K562 (cell line): Measurements from ENCODE around the gene OR2J3. TPM values are rescaled to one million over a fixed set of nuclear protein-coding genes. Genes with fewer than 3 reads are reported as not detected.

ENCODE experiments used
- ATAC-seq: fragments of 200-7000 bp; cut with Tn5 transposase; 3 replicates; pipeline ENCODE4 v1.9.1; 2020; ENCODE audit warnings: moderate library complexity
- BruUV-seq: library from RNA; stranded (reverse); fragments of 400-500 nt; replicated peaks from 2 replicates; lab custom pipeline; 2021; lab: Mats Ljungman, UMichigan
- CTCF ChIA-PET: fragments of 300-600 bp; formaldehyde crosslinking; extraction: SDS; loops from one replicate; lab custom pipeline; 2021; ENCODE audit warnings: low intra/inter-chr PET ratio; lab: Yijun Ruan, JAX
- POLR2A ChIA-PET: fragments of 300-600, 350-650 bp; sonication (Branson Sonifier 250); formaldehyde crosslinking; extraction: SDS; loops from one replicate; lab custom pipeline; 2021; ENCODE audit warnings: antibody characterized with exemption, inconsistent platforms; lab: Yijun Ruan, JAX
- DNase-seq, 4 experiments: peaks; one replicate each; pipeline versions ENCODE4 v3.0.0 to v3.0.0-alpha.2; 2011 to 2018; ENCODE audit warnings: low spot score in 3 of 4, mixed read lengths in 3 of 4; ENCODE audit errors: extremely low read depth in 1 of 4
- FAIRE-seq: peaks from 2 replicates; lab custom pipeline; 2011; peaks lifted over from hg19 to GRCh38; lab: Jason Lieb, UNC
- H2AFZ ChIP-seq: 2 replicates; pipeline ENCODE4 v1.6.0; 2011; ENCODE audit warnings: low read depth, low read length, control low read depth, inconsistent platforms
- H3K27ac ChIP-seq: fragments of 200-600 bp; 3 replicates; pipeline ENCODE4 v1.8.0; 2011; ENCODE audit warnings: low read depth, mild to moderate bottlenecking, control low read depth, inconsistent platforms, low read length, moderate library complexity, mixed read lengths; ENCODE audit errors: extremely low read depth
- H3K27me3 ChIP-seq, 2 experiments: fragments of 300-600 bp in 1 of 2; 2 replicates in 1 of 2; 3 replicates in 1 of 2; pipeline versions ENCODE4 v1.6.0 to v1.8.0; 2011; ENCODE audit warnings: inconsistent platforms in 2 of 2, low read length in 2 of 2, mild to moderate bottlenecking in 1 of 2, mixed read lengths in 1 of 2, moderate library complexity in 1 of 2; ENCODE audit not compliant: control insufficient read depth in 2 of 2, insufficient read depth in 2 of 2
- H3K36me3 ChIP-seq: fragments of 300-600 bp; 3 replicates; pipeline ENCODE4 v1.8.0; 2011; ENCODE audit warnings: mild to moderate bottlenecking, low read length, inconsistent platforms; ENCODE audit not compliant: control insufficient read depth, insufficient read depth
- H3K4me1 ChIP-seq, 2 experiments: fragments of 200-600 bp in 1 of 2; replicated peaks in 1 of 2; 2 replicates in 1 of 2; 3 replicates in 1 of 2; pipeline versions ENCODE4 v1.5.1 to v1.8.0; 2011; ENCODE audit warnings: inconsistent platforms in 2 of 2, low read length in 2 of 2, mild to moderate bottlenecking in 1 of 2, mixed read lengths in 1 of 2, moderate library complexity in 1 of 2; ENCODE audit not compliant: control insufficient read depth in 2 of 2, insufficient read depth in 2 of 2
- H3K4me2 ChIP-seq: 2 replicates; pipeline ENCODE4 v1.6.1; 2011; ENCODE audit warnings: low read length, control low read depth, inconsistent platforms, mixed read lengths; ENCODE audit not compliant: insufficient read depth
- H3K4me3 ChIP-seq: fragments of 200-600 bp; sonication (generic), shearing (Covaris generic); 2 replicates; pipeline ENCODE4 v1.5.1; 2016; ENCODE audit warnings: control low read depth, inconsistent platforms
- H3K79me2 ChIP-seq: fragments of 200-600 bp; 3 replicates; pipeline ENCODE4 v1.8.0; 2011; ENCODE audit warnings: low read length, inconsistent platforms; ENCODE audit not compliant: control insufficient read depth, insufficient read depth
- H3K9ac ChIP-seq, 2 experiments: 2 replicates each; pipeline versions ENCODE4 v1.6.0 to v1.6.1; 2011; ENCODE audit warnings: low read depth in 2 of 2, low read length in 2 of 2, control low read depth in 1 of 2, inconsistent platforms in 1 of 2, mild to moderate bottlenecking in 1 of 2, mixed read lengths in 1 of 2; ENCODE audit not compliant: insufficient read depth in 1 of 2
- H3K9me1 ChIP-seq: one replicate; pipeline ENCODE4 v1.6.0; 2011; ENCODE audit warnings: inconsistent platforms, mild to moderate bottlenecking, low read length, moderate library complexity; ENCODE audit not compliant: control insufficient read depth, insufficient read depth
- H3K9me3 ChIP-seq: replicated peaks from 2 replicates; pipeline ENCODE4 v1.5.1; 2011; ENCODE audit warnings: low read depth, low read length, inconsistent platforms; ENCODE audit not compliant: control insufficient read depth, insufficient read depth
- H4K20me1 ChIP-seq: replicated peaks from 2 replicates; pipeline ENCODE4 v1.6.1; 2011; ENCODE audit warnings: low read length, inconsistent platforms, mixed read lengths; ENCODE audit not compliant: control insufficient read depth, insufficient read depth
- ILF3 ChIP-seq: fragments of 450-650 bp; IDR thresholded peaks from 2 replicates; pipeline ENCODE4 v1.6.1; 2018; ENCODE audit warnings: antibody characterized with exemption, mild to moderate bottlenecking, moderate library complexity, borderline replicate concordance
- JUNB ChIP-seq: fragments of 450-650 bp; formaldehyde crosslinking; conservative IDR thresholded peaks from 2 replicates; pipeline ENCODE4 v1.4.0; 2020; ENCODE audit warnings: mild to moderate bottlenecking
- MCM3 ChIP-seq: fragments of 450-650 bp; IDR thresholded peaks from 2 replicates; pipeline ENCODE4 v1.6.1; 2016
- MECOM ChIP-seq: fragments of 250-450 bp; sonication (Bioruptor Pico); IDR thresholded peaks from 2 replicates; pipeline ENCODE4 v1.8.0; 2022; ENCODE audit warnings: inconsistent platforms
- PRMT5 ChIP-seq: sonication (generic); formaldehyde crosslinking; IDR thresholded peaks from 2 replicates; pipeline ENCODE4 v1.5.0; 2020; ENCODE audit warnings: missing genetic modification reagents
- TCF7L2 ChIP-seq: fragments of 150-350 bp; IDR thresholded peaks from 2 replicates; pipeline ENCODE4 v1.6.1; 2016; ENCODE audit warnings: low read depth, mild to moderate bottlenecking, low read length, moderate library complexity
- THAP12 ChIP-seq: fragments of 250-450 bp; sonication (Bioruptor Pico); IDR thresholded peaks from 2 replicates; pipeline ENCODE4 v1.9.0; 2021; ENCODE audit warnings: mild to moderate bottlenecking, inconsistent platforms
- WHSC1 ChIP-seq: IDR thresholded peaks from one replicate; pipeline ENCODE4 v1.6.1; 2012; ENCODE audit warnings: low read length, control low read depth, inconsistent platforms
- ZFX ChIP-seq: sonication (generic); formaldehyde crosslinking; IDR thresholded peaks from 2 replicates; pipeline ENCODE4 v1.8.0; 2022; ENCODE audit warnings: mild to moderate bottlenecking, missing genetic modification reagents, moderate library complexity
- ZNF561 ChIP-seq: fragments of 450-650 bp; formaldehyde crosslinking; conservative IDR thresholded peaks from 2 replicates; pipeline ENCODE4 v1.4.0; 2020; ENCODE audit warnings: mild to moderate bottlenecking, moderate library complexity
- ZNF583 ChIP-seq: fragments of 250-450 bp; sonication (Bioruptor Pico); IDR thresholded peaks from 2 replicates; pipeline ENCODE4 v1.4.0; 2020
- WGBS: fragments of 100-300 bp; shearing (Covaris generic); methylation state at CpG from one replicate; pipeline ENCODE4 v1.1.6; 2016; ENCODE audit warnings: low coverage, mixed read lengths; ENCODE audit not compliant: insufficient coverage; ENCODE audit errors: missing lambda C conversion rate; 5-methylcytosine and 5-hydroxymethylcytosine counted together
- in situ Hi-C: fragments of 300-500 bp; cut with MboI; formaldehyde crosslinking; loops from 4 replicates; pipeline ENCODE4 v1.15.0; 2018; ENCODE audit warnings: inconsistent platforms, mixed read lengths
- intact Hi-C: fragments of 100-400 bp; cut with micrococcal nuclease; formaldehyde crosslinking; loops from 2 replicates; pipeline ENCODE4 v1.14.2; 2022
- polyA plus RNA-seq, 8 experiments: library from polyadenylated mRNA; depleted of rRNA in 4 of 8; stranded (reverse) in 5 of 8; unstranded in 3 of 8; fragments of >200 nt; fragmentation: Nextera tagmentation in 2 of 8; fragmentation: Illumina TruSeq in 1 of 8; extraction: Ambion mirVana in 2 of 8; extraction: Trizol in 1 of 8; gene quantifications; 2 replicates each; pipeline versions ENCODE4 v1.2.1 to v1.2.3, GENCODE V29; 2011 to 2014; ENCODE audit warnings: inconsistent platforms in 1 of 8, missing spikeins in 1 of 8
- total RNA-seq, 7 experiments: library from RNA; depleted of rRNA in 6 of 7; stranded (reverse); fragments of >200 nt in 6 of 7; fragmentation: Illumina TruSeq in 2 of 7; extraction: Trizol in 2 of 7; gene quantifications; 2 replicates each; pipeline versions ENCODE4 v1.2.1 to v1.2.3, GENCODE V29; 2011 to 2021; ENCODE audit warnings: low replicate concordance in 1 of 7
- TF ChIP-seq, protein P1 (sequence below): fragments of 250-450 bp; sonication (Bioruptor Pico); IDR thresholded peaks from 2 replicates; pipeline ENCODE4 v1.4.0; 2020; ENCODE audit warnings: mild to moderate bottlenecking, moderate library complexity
- TF ChIP-seq, protein P2 (sequence below): fragments of 250-450 bp; sonication (Bioruptor Pico); IDR thresholded peaks from 2 replicates; pipeline ENCODE4 v1.9.0; 2021; ENCODE audit warnings: mild to moderate bottlenecking
- TF ChIP-seq, protein P3 (sequence below): fragments of 200-400 bp; formaldehyde crosslinking; IDR thresholded peaks from 2 replicates; pipeline ENCODE4 v1.6.1; 2017; ENCODE audit warnings: mild to moderate bottlenecking, low read depth, low read length, moderate library complexity

OR2J3 gene
- total and polyA plus RNA-seq, 9 of the 15 experiments (the other 6 are each of a cell fraction or from before 2014, with no cell fraction given): 0.14 to 0.17 TPM; not detected in 7

DNA sequence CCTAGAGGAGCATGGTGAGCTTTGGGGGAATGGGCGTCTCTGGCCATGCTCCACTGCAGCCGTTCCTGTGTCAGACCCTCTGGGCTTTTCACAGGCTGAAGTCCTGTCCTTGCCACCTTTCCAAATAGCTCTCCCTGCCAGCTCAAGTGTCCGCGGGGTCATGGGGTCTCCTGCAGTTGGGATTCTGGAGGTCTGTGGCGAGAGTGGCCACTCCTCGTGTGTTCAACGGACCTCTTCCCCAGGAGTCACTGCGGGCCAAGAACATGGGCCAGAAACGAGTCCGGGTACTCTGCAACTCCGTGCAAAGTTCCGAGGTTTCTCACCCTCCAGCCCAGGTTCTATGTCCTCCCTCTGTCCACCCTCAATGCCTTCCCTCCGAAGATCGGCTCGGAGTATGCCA, 25.4 kb upstream of the OR2J3 start:
- intact Hi-C loops: no loop called here
- ChIA-PET CTCF (no interaction called here), POLR2A (no interaction called here)
- in situ Hi-C loops: no loop called here
- Histone ChIP-seq H3K27me3 (peaks cover 9 to 13% of the 10 kb centered on the region in 2 experiments), H3K79me2 (no peaks in the 10 kb centered on the region), H3K27ac (no peak overlapping the region), H2AFZ (no peak overlapping the region), H3K4me1 (no peaks in the 10 kb centered on the region), H4K20me1 (no peaks in the 10 kb centered on the region), H3K4me2 (no peak overlapping the region), H3K36me3 (no peaks in the 10 kb centered on the region), H3K4me3 (no peak overlapping the region), H3K9me3 (no peaks in the 10 kb centered on the region), H3K9me1 (no peaks in the 10 kb centered on the region), H3K9ac (no peak overlapping the region)
- ATAC-seq (peak; percentile 35), DNase-seq (no peak), FAIRE-seq (no peak)
- no TSS peak for BruUV-seq
- TF ChIP-seq JUNB (CRISPR knock-in tag): no peak
- TF ChIP-seq, protein P1, sequence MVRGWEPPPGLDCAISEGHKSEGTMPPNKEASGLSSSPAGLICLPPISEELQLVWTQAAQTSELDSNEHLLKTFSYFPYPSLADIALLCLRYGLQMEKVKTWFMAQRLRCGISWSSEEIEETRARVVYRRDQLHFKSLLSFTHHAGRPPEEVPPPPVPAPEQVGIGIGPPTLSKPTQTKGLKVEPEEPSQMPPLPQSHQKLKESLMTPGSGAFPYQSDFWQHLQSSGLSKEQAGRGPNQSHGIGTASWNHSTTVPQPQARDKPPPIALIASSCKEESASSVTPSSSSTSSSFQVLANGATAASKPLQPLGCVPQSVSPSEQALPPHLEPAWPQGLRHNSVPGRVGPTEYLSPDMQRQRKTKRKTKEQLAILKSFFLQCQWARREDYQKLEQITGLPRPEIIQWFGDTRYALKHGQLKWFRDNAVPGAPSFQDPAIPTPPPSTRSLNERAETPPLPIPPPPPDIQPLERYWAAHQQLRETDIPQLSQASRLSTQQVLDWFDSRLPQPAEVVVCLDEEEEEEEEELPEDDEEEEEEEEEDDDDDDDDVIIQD (CRISPR knock-in tag): no peak
- TF ChIP-seq ILF3: no peak
- no peak for TF ChIP-seq PRMT5 (CRISPR knock-in tag)
- TF ChIP-seq, protein P2, sequence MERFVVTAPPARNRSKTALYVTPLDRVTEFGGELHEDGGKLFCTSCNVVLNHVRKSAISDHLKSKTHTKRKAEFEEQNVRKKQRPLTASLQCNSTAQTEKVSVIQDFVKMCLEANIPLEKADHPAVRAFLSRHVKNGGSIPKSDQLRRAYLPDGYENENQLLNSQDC (CRISPR knock-in tag): no peak
- TF ChIP-seq, protein P3, sequence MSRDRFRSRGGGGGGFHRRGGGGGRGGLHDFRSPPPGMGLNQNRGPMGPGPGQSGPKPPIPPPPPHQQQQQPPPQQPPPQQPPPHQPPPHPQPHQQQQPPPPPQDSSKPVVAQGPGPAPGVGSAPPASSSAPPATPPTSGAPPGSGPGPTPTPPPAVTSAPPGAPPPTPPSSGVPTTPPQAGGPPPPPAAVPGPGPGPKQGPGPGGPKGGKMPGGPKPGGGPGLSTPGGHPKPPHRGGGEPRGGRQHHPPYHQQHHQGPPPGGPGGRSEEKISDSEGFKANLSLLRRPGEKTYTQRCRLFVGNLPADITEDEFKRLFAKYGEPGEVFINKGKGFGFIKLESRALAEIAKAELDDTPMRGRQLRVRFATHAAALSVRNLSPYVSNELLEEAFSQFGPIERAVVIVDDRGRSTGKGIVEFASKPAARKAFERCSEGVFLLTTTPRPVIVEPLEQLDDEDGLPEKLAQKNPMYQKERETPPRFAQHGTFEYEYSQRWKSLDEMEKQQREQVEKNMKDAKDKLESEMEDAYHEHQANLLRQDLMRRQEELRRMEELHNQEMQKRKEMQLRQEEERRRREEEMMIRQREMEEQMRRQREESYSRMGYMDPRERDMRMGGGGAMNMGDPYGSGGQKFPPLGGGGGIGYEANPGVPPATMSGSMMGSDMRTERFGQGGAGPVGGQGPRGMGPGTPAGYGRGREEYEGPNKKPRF: no peak
- TF ChIP-seq ZNF561 (CRISPR knock-in tag): no peak
- TF ChIP-seq MCM3: no peak
- TF ChIP-seq MECOM (CRISPR knock-in tag): no peak
- no peak for TF ChIP-seq WHSC1
- TF ChIP-seq TCF7L2: no peak
- TF ChIP-seq THAP12: no peak
- no peak for TF ChIP-seq ZNF583 (CRISPR knock-in tag)
- no peak for TF ChIP-seq ZFX (CRISPR knock-in tag)
- under 1% methylated on average over 15 of the region's 15 CpGs for WGBS
